Stimulated activated CD4-positive, alpha-beta T cell treated with anti-CD3 and anti-CD28 coated beads, Interleukin-1b, Interleukin-23, amount 100 ng/mL, for 48 hours (primary cell): Measurements from ENCODE around the gene FCRL2.

Source experiments
- DNase-seq: peaks from one replicate; pipeline ENCODE4 v3.0.0-alpha.2; 2020

FCRL2 gene

GRCh38 chr1:157776971-157777391 is at the start of gene FCRL2:
FCRL2 (minus strand) TSS chr1:157777132; CDS start chr1:157777073, 59 bp downstream.
- no peak for DNase-seq

GRCh38 chr1:157820299-157820698 is 43.4 kb upstream of the FCRL2 start:
- DNase-seq, result no peak

- no peak for DNase-seq
These were observed 43.0 kb upstream of the FCRL2 start, which contains the start of gene FCRL1 for GRCh38 chr1:157819896-157820295. FCRL1 (minus strand) TSS chr1:157820120; CDS start chr1:157820037, 83 bp downstream.

- no peak for DNase-seq
These were observed 42.3 kb upstream of the FCRL2 start for GRCh38 chr1:157819215-157819614.

GRCh38 chr1:157813269-157813668 is 36.3 kb upstream of the FCRL2 start:
- DNase-seq, result no peak

GRCh38 chr1:157806431-157807149 is 29.7 kb upstream of the FCRL2 start:
- DNase-seq, result no peak

GRCh38 chr1:157803851-157804250 is 26.9 kb upstream of the FCRL2 start:
- no peak for DNase-seq

- DNase-seq, result no peak
These were observed 23.1 kb upstream of the FCRL2 start for GRCh38 chr1:157799996-157800395.

GRCh38 chr1:157798211-157798610 is 21.3 kb upstream of the FCRL2 start:
- no peak for DNase-seq

GRCh38 chr1:157785248-157785647 is 8.3 kb upstream of the FCRL2 start:
- no peak for DNase-seq

- DNase-seq, result no peak
These were observed 7.9 kb upstream of the FCRL2 start for GRCh38 chr1:157784801-157785200.

GRCh38 chr1:157782931-157783330 is 6.0 kb upstream of the FCRL2 start:
- no peak for DNase-seq

GRCh38 chr1:157781048-157781447 is 4.1 kb upstream of the FCRL2 start:
- DNase-seq, result no peak

- DNase-seq, result no peak
These were observed 1.6 kb downstream of the FCRL2 start for GRCh38 chr1:157775101-157775870.

- no peak for DNase-seq
These were observed 2.5 kb downstream of the FCRL2 start for GRCh38 chr1:157774412-157774811.

GRCh38 chr1:157773493-157774350 is 3.2 kb downstream of the FCRL2 start:
- no peak for DNase-seq

GRCh38 chr1:157771661-157772425 is 5.1 kb downstream of the FCRL2 start:
- DNase-seq, result no peak

- no peak for DNase-seq
These were observed 6.4 kb downstream of the FCRL2 start for GRCh38 chr1:157770442-157771043.

GRCh38 chr1:157766792-157767191 is 10.1 kb downstream of the FCRL2 start:
- no peak for DNase-seq

- DNase-seq, result no peak
These were observed 18.9 kb downstream of the FCRL2 start for GRCh38 chr1:157758018-157758417.

- no peak for DNase-seq
These were observed 23.3 kb downstream of the FCRL2 start for GRCh38 chr1:157753611-157754010.

GRCh38 chr1:157751283-157751682 is 25.6 kb downstream of the FCRL2 start:
- DNase-seq, result no peak
